Adipose tissue (tissue), 3 donors: ENCODE measurements around the gene MAST4. TPM values are rescaled to one million over a fixed set of nuclear protein-coding genes. Genes with fewer than 3 reads are reported as not detected.

Source experiments
- H3K27ac ChIP-seq: one replicate; pipeline ENCODE4 v1.5.1; 2013; ENCODE audit warnings: low read depth, low read length
- WGBS, 3 donors: extraction: QIAGEN DNeasy Blood & Tissue Kit; methylation state at CpG; one replicate each; pipeline ENCODE4 v1.1.7; 2013; 5-methylcytosine and 5-hydroxymethylcytosine counted together
- polyA plus RNA-seq, 3 donors: library from polyadenylated mRNA; stranded (reverse); fragments of 200-250 nt; gene quantifications; one replicate each; pipeline ENCODE4 v1.2.3, GENCODE V29; 2013
- donor health status: healthy with polysubstance abuse.
- donor health status: Bipolar disorder and iron deficiency.
- donor health status: healthy.

Gene MAST4
- polyA plus RNA-seq, 3 donors: 2.7 to 16.6 (median 11.8) TPM

GRCh38 chr5:66945389-66946349 is 349.5 kb downstream of the MAST4 start:
- no peak overlapping the region for H3K27ac ChIP-seq
- 74 to 79% (median 76%) methylated on average over 7 of the region's 7 CpGs for WGBS, 3 donors

DNA sequence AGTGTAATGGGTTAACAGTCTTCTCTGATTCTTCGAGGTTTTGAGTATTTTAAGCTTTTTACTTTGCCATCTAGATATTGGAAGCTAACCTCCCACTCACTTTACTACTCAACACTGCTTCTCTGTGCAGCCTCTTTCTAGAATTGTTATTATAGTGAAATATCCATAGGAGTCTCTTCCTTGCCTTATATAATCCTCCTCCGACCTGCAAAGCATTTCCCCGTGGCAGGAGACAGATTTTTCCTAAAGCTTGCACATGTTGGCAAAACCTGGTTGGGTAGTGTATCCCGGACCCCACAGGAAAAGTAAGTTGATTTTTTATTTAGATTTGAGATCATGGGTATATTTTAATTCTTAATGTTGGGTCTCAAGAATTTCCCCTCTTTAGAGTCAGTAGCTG is 351.3 kb downstream of the MAST4 start:
- 82 to 84% (median 82%) methylated on average over 4 of the region's 4 CpGs for WGBS, 3 donors
- no peak overlapping the region for H3K27ac ChIP-seq

DNA sequence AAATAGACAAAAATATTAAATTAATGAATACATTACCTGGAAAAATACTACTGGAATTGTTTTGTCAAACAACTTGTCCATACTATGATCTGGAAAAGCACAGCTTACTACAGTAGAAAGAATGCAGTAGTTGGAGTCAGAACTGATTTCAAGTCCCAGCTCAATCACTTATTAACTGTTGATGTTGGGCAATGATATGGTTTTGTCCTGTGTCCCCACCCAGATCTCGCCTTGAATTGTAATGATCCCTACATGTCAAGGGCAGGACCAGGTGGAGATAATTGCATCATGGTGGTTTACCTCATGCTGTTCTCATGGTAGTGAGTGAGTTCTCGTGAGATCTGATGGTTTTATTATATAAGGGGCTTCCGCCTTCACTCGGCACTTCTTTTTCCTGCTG is 352.9 kb downstream of the MAST4 start:
- WGBS, 3 donors: 87 to 98% (median 93%) methylated on average over 4 of the region's 4 CpGs
- no peak overlapping the region for H3K27ac ChIP-seq

- H3K27ac ChIP-seq: no peak overlapping the region
- 95 to 97% (median 97%) methylated on average over 1 of the region's 1 CpG for WGBS, 3 donors
These were observed 356.0 kb downstream of the MAST4 start for GRCh38 chr5:66952153-66952552.

GRCh38 chr5:66956439-66956838 is 360.2 kb downstream of the MAST4 start:
- H3K27ac ChIP-seq: no peak overlapping the region
- 85 to 94% (median 91%) methylated on average over 4 of the region's 4 CpGs for WGBS, 3 donors

GRCh38 chr5:66958201-66958979 is 362.2 kb downstream of the MAST4 start:
- H3K27ac ChIP-seq: no peak overlapping the region
- WGBS, 3 donors: 50 to 64% (median 52%) methylated on average over 10 of the region's 10 CpGs

- no peak overlapping the region for H3K27ac ChIP-seq
- WGBS, 3 donors: 21 to 46% (median 37%) methylated on average over 11 of the region's 11 CpGs
These were observed 362.9 kb downstream of the MAST4 start for GRCh38 chr5:66958980-66959641.

DNA sequence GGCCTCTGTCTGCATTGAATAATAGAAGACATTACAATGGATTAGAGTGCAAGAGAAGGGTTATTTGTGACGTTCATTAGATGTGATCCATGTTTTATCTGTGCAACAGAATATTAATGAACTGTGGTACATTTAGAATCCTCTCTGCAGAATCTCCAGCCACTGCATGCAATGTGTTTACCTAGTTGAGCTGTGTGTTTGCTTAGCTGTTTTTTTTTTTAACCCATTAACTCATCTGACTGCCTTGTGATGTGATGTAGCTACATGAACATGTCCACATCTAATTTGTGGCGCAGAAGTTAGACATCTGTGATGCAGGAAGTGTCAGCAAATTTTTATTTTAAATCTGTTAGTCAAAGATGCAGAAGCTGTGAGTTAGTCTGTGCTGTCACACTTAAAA is 363.5 kb downstream of the MAST4 start:
- no peak overlapping the region for H3K27ac ChIP-seq
- WGBS, 3 donors: 49 to 62% (median 53%) methylated on average over 2 of the region's 2 CpGs

DNA sequence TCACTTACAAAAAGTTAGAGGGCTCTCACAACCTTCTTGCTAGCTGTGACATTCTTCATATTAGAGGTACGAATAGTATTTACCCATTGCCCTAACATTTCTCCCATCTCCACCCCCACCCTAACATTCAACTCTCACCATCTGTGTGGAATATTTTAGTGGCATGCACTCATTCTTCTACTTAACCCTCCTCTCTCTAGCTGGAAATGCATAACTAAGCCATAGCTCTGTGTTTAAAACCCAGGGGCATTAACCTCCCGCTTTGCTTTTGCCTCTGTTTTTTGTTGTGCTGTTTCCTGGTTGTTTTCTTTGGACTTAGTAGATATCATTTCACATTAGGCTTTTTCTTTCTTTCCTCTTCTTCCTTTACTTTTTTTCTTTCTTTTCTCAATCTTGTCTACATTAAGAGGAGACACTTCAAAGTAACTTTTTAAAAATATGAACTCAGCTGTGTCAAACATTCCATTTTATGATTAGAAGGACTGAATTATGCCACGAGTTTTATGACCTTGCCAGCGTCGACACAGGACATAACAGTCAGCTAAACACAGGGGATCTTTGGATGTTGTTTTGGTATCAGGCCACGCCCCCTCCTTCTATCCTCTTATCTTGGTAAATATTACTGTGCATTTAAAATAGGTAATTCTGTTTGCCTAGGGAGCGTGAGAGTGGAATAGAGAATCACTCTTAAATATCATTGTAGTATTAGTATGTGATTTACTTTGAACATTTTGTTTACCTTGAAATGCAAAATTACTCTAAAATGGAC is 364.4 kb downstream of the MAST4 start:
- H3K27ac ChIP-seq: no peak overlapping the region
- 29 to 52% (median 51%) methylated on average over 7 of the region's 7 CpGs for WGBS, 3 donors

- 37 to 44% (median 38%) methylated on average over 1 of the region's 1 CpG for WGBS, 3 donors
- H3K27ac ChIP-seq: no peak overlapping the region
These were observed 367.4 kb downstream of the MAST4 start for GRCh38 chr5:66963559-66963971.

DNA sequence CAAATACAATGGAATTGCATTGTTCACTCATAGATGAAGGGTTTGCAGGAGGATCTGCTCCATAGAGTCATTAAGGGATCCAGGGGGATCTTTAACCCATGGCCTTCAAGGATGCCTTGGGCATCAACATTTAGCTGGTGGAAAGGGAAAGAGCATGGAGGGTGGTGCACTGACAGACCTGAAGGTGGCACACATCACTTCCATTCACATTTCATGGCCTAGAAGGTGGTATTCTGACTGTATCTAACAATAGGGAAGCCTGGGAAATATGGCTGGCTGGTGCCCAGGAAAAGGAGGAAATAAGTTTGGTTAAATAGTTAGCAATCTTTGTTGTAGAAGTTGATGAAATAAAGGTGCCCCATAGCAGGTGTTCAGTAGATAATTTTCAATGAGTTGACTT is 370.2 kb downstream of the MAST4 start:
- H3K27ac ChIP-seq: no peak overlapping the region

- no peak overlapping the region for H3K27ac ChIP-seq
- 75 to 87% (median 85%) methylated on average over 3 of the region's 3 CpGs for WGBS, 3 donors
These were observed 370.9 kb downstream of the MAST4 start for GRCh38 chr5:66967102-66967501.

DNA sequence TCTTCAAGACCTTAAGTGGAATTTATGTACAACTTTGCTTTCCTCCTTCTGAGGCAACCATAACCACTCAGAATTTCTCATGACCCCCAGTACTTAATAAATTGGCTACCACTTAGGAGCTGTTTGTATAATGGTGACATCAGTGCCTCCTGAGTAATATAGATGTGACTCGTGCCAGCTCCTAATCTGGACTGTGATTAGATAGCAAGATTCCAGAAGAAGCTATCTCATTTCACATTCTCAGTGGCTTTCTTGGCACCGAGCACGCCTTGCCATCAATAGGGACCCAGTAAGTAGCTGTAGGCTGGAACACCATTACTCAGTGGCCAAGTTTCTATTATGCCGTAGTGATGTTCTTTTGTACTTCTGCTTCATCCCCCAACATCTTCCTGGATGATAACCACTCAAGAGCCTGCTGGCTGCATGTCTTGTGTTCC is 371.7 kb downstream of the MAST4 start:
- no peak overlapping the region for H3K27ac ChIP-seq
- WGBS, 3 donors: 64 to 71% (median 71%) methylated on average over 4 of the region's 4 CpGs

- no peak overlapping the region for H3K27ac ChIP-seq
- 89 to 94% (median 93%) methylated on average over 4 of the region's 4 CpGs for WGBS, 3 donors
These were observed 373.3 kb downstream of the MAST4 start for GRCh38 chr5:66969484-66969883.

DNA sequence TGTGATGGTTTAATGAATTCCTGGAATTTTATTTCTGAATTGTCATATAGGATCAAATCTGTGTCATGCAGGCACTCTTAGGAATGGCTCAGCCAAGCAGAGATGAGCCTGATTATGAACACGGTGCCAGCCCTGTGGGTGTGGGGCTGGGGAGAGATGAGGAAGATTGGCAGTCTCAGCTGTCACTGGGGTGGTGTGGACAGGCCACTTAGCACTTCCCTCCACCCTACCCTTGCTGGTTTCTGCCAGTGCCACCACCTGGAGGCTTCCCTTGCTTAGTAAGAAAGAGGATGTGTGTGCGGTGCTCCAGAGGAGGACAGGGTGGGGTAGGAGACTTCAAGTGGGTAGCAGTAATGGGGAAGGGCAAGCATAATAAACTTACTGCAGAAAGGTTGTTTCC is 373.8 kb downstream of the MAST4 start:
- WGBS, 3 donors: 72 to 79% (median 76%) methylated on average over 2 of the region's 2 CpGs
- no peak overlapping the region for H3K27ac ChIP-seq

- H3K27ac ChIP-seq: no peak overlapping the region
- 76 to 98% (median 88%) methylated on average over 2 of the region's 2 CpGs for WGBS, 3 donors
These were observed 375.8 kb downstream of the MAST4 start for GRCh38 chr5:66972004-66972403.

DNA sequence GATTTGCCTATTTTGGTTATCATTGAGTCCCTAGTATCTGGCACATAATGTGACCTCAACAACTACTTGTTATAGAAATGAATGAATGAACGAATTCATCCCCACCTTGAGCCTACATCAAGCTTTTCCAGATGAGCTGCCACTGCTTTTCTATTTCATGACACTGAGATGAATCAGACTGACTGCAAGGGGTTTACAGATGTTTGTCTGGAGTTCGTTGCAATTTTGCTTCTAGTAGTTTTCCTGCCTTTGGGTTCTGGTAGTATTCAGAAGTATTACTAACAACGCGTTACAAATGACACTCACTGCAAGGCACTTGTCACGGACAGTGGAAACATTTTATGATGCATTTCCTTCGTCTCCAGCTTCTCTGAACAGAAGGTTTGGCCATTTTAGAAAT is 378.1 kb downstream of the MAST4 start:
- H3K27ac ChIP-seq: no peak overlapping the region
- WGBS, 3 donors: 77 to 92% (median 91%) methylated on average over 6 of the region's 6 CpGs

GRCh38 chr5:66976108-66976507 is 379.9 kb downstream of the MAST4 start:
- 79 to 96% (median 93%) methylated on average over 4 of the region's 4 CpGs for WGBS, 3 donors

More at GRCh38 chr5:66976108-66976507, 379.9 kb downstream of the MAST4 start:
- H3K27ac ChIP-seq: no peak overlapping the region
